GM11168 (cell line): ENCODE data around the gene ARL4C.

Experiments used
- in situ Hi-C: fragments of 300-500 bp; cut with MboI; formaldehyde crosslinking; loops from one replicate; pipeline ENCODE4 v1.12.0; 2022; ENCODE audit warnings: low sequenced_read_pairs; ENCODE audit not compliant: unreplicated experiment

Gene ARL4C, protein sequence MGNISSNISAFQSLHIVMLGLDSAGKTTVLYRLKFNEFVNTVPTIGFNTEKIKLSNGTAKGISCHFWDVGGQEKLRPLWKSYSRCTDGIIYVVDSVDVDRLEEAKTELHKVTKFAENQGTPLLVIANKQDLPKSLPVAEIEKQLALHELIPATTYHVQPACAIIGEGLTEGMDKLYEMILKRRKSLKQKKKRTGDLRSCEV

DNA sequence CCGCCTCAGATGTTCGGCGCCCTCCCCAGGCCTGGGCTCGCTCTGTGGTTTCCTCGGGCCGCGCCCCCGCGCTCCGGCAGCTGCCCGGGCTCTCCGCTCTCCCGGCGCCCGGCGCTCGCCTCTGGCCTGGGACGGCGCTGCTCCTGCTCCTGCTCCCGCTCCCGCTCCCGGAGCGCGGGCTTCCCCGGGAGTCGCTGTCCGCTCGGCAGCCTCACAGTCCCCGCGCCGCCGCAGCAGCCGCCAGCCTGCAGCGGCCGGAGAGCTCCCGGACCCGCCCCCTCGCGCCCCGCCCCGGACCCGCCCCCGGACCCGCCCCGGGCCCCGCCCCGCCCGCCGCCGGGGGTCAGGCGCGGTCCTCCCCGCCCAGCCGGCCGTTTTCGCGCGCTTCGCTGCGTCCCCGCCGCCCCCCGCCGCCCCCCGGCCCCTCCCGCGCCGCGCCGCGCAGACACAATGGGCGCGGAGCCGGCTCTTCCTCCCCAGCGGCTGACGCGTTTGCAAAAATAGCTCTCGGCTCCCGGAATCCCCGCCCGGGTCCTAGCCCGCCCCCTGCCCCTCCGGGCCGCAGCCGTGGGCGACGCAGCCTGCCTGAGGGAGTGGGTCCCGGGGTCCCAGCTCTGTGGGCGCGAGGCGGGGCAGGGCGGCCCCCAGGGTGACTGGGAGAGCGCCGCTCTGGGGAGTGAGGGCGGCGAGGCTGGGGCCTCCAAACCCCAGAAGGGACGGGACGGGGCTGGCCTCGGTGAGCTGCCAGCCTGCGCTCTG lies at the start of gene ARL4C:
Gene ARL4C (minus strand): TSS at position 247 of the 759 bp plus-strand sequence. CDS start 495 bp downstream, outside the sequence.
- in situ Hi-C loops, result loop anchor here (10.0 kb wide), 1 partner anchor 352 kb away; no protein-coding TSS in a partner anchor

DNA sequence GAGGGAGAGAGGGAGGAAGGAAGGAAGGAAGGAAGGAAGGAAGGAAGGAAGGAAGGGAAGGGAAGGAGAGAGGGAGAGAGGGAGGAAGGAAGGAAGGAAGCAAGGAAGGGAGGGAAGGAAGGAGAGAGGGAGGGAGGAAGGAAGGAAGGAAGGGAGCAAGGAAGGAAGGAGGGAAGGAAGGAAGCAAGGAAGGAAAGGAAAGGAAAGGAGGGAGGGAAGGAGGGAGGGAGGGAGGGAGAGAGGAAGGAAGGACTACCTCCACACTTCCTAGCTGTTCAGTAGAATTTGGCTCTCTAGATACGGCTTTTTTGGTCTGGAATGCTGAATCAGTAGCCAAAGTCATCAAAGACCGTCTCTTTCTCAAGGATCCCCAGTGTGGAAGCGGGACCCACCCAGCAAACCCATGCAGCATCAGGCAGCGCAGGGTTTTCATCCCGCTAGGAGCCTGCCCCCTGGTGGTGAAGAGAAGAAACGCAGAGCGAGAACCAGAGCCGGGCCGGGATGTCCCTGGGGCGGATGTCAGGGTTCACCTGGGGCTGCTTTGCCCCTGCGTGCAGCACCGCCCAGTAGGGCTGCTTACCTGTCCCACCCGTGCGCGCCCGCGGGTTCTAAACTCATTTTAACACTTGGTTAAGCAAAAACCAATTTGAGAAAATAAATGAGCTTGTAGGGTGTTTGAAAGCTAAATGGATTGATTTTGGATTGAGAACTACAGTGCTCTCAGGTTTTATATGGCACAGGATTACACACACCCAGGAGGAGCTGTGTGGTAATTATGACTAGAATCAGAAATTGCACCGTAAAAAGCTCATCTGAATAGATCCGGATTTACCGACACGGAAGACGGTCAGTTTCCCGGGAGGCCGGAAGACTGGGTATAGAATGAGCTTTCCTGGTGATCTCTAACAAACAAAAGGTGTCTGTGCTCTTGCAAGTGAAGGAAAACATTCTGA lies 48.1 kb upstream of the ARL4C start:
- in situ Hi-C loops, result no loop called here

DNA sequence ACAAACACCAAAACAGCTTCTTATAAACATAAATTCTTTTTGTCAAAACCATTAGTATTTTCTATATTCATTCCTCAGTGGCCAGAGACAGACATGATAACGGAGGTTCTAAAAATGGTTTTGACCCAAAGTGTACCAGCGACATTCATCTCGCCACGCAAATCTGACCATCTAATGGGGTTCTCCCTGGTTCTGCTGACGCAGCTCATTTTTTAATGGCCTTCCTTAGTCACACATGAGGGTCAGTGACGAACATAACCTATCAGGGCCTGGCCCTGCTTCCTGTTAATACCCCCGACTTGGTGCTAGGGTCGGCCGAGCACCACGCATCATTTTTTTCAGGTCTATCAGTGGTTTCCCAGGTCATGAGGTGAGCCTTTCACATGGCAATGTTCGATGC lies 45.9 kb upstream of the ARL4C start:
- in situ Hi-C loops, result no loop called here

DNA sequence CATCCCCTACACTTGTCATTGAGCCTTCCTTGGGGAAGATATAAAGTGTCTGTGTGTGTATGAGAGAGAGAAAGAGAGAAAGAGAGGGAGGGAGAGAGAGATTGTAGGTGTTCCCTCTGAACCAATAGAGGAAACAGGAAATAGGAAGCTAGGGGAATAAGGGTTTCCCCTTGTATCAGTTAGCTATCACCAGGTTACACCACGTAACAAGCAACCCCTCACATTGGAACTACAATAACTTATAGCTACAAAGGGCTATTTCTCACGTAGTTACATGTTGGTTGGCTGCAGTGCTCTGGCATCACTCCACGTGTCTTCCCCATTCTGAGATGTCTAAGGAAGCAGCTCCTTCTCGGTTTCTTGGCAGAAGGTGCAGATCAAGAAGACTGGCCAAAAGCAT lies 41.0 kb upstream of the ARL4C start:
- in situ Hi-C loops, result no loop called here

DNA sequence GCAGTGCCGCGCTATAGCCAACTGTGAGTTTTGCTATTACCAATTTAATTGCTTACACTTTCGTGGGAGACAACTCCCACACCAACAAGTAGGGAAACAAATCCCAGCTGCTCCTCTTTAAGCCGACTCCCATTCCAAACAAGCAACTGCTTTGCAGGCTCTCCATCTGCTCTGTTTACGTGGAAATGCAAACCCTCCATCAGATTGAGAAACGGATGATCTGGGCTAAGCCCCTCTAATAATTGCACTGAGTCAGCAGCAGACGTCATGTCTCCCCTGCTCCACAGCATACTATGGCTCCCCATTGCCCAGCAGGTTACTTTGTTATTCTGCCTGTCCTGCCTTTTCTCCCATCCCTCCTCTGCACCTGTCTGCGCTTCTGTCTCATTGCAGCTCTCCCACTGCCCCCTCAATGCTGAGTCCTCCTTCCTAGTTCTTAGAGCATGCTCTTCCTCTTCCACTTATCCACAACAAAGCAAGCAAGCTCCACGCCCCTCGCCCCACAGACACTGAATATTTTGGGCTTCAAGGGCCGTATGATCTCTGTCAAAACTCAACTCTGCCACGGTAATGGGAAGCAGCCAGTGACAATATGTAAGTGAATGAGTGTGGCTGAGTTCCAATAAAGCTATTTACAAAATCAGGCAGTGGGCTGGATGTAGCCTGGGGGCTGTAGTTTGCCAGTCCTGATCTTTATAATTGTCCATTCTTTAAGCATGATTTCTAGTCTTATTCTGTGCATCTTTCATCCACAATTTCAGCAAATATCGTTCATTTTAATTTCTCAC lies 39.5 kb upstream of the ARL4C start:
- in situ Hi-C loops, result no loop called here

DNA sequence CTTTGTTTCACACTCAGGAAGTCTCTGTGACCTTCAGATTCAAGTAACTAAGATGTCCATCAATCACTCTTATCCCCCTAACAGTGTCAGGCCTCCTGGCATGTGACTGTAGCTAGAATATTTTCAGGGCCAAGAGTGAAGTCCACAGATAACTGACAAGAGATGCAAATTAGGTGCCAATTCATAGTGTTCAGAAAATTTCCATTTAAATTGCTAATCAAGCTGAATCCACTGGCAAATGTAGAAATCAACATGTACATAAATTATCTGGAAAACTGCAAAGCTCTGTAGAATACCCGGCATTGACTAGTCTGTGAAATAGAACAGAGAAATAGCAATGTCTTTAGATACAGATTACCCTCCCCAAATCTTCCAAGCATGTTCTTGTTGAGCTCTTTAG lies 38.6 kb upstream of the ARL4C start:
- in situ Hi-C loops, result no loop called here

DNA sequence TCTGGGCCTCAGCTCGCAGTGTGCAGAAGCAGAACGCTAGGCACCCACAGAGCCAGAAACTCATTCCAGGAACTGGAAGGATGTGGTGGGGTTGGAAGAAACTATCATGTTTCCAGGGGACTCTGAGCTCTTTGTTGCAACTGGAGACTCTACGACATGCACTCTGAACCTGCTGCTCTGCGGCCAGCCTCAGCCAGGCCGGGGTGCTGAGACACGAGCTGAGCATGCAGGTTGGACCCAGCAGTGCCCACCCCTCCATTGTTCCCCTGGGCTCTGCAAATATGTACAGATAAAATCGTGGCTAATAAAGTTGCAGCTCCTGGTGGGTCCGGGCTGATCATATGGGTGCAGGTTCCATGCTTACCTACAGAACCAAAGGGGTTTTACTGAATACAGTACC lies 37.6 kb upstream of the ARL4C start:
- in situ Hi-C loops, result no loop called here

DNA sequence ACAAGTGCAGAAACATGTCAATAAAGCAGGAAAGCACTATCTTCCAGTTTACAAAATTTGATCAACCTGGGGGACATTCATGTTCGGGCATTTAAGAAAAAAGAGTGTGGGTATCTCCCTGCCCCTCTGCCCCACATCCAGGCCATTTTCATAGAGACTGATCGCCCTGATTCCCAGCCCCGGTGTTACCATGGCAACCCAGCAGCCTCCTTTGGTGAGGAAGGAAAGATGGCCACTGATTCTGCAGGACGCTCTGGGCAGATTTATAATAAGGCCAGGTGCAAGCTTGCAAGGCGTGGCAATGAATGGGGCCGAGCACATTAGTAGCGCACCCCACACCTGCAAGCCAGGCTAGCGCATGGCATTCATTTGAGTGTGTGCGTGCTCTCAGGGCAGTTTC lies 36.7 kb upstream of the ARL4C start:
- in situ Hi-C loops, result no loop called here

DNA sequence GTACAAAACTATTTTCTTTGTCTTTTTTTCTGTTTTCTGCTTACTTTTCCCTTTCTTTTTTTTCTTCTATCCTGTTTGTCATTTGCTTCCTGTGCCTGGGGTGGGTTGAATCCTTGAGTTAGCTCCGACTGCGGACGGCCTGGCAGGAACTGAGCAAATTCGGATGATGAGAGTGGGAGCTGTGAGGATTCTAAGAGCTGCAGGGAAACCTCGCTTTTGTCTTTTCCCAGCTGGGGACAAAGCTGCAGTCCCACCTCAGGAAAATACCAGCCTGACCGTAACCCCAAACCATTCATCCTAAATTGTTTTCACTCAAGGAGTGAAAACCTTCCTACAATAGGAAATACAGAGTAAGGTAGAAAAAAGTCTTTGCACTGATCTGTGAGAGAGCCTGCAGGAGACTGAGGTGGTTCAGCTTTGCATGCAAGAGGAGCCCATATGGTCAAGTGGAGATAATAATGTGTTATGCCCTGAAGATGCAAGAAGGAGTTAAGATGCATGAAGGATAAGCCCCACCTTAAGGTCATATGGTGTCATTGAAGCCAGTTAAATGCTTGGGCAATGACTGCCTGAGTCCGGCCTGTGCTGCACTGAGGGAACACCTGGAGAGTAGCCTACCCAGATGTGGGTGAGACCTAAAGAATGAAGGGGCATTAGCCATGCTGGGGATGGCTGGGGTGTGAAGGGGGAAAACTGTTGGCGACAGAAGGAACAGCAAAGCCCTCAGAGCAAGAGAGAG lies 31.7 kb upstream of the ARL4C start:
- in situ Hi-C loops, result no loop called here

DNA sequence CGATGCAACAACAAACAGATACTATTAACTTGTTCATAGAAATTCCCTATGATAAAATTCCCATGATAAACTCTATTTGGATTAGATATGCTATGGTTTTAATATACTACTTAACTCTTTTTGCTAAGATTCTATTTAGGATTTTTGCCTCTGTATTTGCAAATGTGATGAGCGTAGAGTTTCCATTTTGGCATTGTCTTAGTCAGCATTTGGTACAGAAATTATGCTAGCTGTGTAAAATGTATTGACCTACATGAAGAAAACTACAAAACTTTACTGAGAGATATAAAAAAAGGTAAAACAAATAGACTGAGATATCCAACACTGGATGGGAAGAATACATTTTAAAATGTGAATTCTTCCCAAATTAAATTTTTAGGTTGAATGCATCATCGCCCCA lies 29.8 kb upstream of the ARL4C start:
- in situ Hi-C loops, result no loop called here

DNA sequence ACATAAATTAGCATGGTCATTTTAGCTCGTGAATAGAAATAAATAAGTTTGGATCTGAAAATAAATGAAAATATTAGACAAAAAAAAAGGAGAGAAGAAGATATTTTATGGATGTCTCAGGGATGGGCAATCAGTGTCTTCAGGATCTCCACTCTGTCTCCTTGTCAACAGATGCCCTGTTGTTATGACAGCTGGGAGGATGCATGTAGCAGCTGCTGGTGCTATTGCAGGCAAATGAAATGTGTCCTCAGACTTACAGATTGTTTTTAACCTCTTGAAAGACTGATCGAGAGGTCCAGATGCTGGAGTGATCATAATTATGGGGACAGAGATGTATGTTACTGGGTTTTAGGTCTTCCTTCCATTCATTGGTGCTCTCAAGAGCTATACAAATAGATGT lies 24.7 kb upstream of the ARL4C start:
- in situ Hi-C loops, result no loop called here

DNA sequence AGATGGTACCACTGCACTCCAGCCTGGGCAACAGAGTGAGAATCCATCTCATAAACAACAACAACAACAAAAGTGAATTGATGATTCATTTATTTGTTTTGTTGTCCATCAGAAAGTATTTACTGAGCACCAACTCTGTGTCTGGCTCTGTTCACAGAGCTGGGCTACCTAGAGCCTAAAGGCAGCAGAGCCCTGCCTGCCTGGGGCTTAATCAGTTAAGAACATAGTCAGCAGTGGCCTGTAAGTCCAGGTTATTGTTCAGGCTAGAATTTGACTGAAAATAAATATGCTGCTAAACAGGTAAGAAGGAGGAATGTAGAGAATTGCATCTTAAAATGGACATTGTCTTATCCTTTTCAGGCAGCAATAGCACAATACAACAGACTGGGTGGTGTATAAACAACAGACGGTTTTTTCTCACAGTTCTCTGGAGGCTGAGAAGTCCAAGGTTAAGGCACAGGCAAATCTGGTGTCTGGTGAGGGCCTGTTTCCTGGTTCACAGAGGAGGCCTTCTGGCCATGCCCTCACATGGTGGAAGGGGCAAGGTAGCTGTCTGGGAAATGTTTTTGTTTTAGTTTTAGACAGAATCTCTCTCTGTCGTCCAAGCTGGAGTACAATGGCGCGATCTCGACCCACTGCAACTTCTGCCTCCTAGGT lies 22.2 kb upstream of the ARL4C start:
- in situ Hi-C loops, result no loop called here

DNA sequence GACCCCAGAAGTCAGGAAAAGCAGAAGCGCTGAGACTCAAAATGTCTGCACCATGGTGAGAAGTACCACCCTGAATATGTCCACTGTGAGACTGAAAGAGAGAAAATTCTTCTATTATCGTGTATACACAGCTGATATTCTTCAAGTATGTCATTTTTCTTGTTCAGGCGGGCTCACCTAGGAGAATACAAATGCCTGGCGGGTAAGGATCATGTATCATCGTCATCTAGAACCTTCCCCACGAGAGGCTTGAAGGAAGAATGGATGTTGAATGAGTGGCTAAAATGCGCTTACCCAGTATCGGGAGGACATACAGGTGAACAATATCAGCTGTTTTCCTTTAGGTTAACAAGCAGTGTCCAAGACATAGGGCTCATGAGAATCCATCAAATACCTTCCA lies 21.1 kb upstream of the ARL4C start:
- in situ Hi-C loops, result no loop called here

DNA sequence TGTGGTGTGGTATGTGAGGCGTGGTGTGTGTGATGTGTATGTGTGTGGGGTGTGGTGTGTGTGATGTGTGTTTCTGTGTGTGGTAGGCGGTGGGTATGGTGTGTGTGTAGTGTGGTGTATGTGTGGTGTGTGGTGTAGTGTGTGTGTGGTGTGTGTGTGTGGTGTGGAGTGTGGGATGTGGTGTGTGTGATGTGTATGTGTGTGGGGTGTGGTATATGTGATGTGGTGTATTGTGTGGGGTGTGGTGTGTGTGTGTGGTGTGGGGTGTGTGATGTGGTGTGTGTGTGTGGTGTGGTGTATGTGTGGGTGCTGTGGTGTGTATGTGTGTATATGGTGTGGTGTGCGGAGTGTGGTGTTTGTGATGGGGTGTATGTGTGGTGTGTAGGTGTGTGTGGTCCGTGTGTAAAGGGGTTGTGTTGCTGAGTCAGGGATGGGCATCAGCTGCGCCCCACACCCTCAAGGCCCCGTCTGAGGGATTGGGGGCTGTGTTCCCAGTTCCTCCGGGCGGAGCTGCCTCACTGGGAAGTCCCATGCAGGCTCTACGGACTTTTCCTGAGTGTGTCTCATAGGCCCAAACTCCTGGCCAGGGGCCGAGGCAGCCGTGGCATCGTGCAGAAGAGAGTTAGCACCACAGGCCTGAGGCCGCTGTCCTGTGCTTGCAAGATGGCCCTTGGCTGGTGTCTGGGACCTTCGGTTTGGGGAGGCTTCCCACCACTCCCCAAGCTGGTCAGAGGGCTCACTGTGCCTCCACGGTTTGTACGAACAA lies 18.2 kb upstream of the ARL4C start:
- in situ Hi-C loops, result no loop called here

DNA sequence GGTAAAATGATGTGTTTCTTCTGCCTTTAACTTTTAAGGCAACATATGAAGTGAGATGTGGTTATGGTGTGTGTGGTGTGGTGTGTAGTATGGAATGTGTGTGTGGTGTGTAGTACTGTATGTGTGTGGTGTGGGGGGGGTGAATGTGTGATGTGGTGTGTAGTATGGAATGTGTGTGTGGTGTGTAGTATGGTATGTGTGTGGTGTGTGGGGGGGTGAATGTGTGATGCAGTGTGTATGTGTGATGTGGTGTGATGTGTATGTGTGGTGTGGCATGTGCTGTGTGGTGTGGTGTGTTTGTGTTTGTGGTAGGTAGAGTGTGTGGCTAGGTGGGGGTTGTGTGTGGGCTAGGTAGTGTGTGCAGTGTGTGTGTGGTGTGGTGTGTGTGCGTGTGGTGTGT lies 17.2 kb upstream of the ARL4C start:
- in situ Hi-C loops, result no loop called here

DNA sequence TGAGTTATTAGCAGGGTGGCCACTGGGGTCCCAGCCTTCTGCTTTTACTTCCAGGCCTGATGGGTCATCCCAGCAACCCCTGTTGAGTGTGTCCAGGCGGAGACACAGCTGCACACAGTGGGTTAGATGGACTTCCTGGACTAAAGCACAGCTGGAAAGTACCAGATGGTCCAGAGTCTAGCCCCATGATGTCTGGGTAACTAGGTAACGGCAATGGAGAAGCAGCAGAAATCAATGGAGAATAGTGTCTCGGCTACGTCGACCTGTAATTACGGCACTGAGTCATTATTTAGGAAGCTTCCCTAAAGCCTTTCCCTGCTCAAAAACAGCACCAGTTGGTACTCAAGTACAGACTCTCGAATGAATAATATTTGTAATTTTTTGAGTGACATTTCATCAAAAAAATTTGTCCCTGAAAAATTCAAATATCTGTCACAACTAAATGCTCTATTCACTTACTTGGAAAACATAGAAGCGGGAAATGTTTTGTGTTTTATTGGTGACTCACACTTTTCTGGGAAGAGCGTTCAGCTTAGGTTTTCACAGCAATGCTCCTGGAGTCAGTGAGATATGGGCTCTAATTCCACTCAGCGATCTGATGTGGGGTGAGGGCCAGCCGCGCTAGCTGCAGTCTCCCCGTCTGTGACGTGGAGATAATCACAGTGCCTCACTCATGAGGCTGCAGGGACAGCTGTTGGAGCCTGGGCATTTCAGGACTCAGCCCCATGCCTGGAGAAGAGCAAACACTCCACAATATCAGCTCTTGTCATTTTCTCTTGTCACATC lies 16.2 kb upstream of the ARL4C start:
- in situ Hi-C loops, result no loop called here

DNA sequence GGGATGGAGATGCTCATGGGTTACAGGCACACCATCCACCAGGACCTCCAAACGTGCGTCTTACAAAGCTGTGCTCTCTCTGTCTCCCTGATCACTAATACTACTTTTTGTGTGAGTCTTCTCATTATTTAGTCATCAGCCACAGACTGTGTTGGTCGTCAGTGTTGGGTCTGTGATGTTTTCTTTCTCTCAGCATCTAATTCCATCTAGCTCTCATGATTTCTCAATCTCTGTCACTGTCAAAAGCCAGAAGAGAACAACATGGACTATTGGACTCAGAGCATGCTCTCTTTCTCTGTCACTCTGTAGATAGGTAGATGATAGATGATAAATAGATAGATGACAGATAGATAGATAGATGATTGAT lies 6.0 kb upstream of the ARL4C start:
- in situ Hi-C loops, result no loop called here
